Panc1 (cell line): ENCODE data around the gene HOXA4.

Experiments
- POLR2AphosphoS5 ChIP-seq: IDR thresholded peaks from 2 replicates; pipeline ENCODE4 v1.6.1; 2012; ENCODE audit warnings: mild to moderate bottlenecking, low read depth, low read length, moderate library complexity
- SIN3A ChIP-seq: IDR thresholded peaks from 2 replicates; pipeline ENCODE4 v1.6.1; 2012; ENCODE audit warnings: low read depth, mild to moderate bottlenecking, low read length, moderate library complexity, borderline replicate concordance; ENCODE audit not compliant: insufficient read depth
- TCF7L2 ChIP-seq: IDR thresholded peaks from 2 replicates; pipeline ENCODE4 v1.6.1; 2011; ENCODE audit warnings: mild to moderate bottlenecking, low read depth, low read length, inconsistent platforms
- TF ChIP-seq, protein P1 (sequence below), 2 experiments: IDR thresholded peaks; 2 replicates each; pipeline ENCODE4 v1.6.1; 2011 to 2012; ENCODE audit warnings: low read depth in 2 of 2, control low read depth in 1 of 2, low read length in 1 of 2, mild to moderate bottlenecking in 1 of 2, moderate library complexity in 1 of 2; ENCODE audit not compliant: insufficient read depth in 1 of 2
- TF ChIP-seq, protein P2 (sequence below): fragments of 450-650 bp; IDR thresholded peaks from 2 replicates; pipeline ENCODE4 v1.5.1; 2017; ENCODE audit warnings: mild to moderate bottlenecking

DNA sequence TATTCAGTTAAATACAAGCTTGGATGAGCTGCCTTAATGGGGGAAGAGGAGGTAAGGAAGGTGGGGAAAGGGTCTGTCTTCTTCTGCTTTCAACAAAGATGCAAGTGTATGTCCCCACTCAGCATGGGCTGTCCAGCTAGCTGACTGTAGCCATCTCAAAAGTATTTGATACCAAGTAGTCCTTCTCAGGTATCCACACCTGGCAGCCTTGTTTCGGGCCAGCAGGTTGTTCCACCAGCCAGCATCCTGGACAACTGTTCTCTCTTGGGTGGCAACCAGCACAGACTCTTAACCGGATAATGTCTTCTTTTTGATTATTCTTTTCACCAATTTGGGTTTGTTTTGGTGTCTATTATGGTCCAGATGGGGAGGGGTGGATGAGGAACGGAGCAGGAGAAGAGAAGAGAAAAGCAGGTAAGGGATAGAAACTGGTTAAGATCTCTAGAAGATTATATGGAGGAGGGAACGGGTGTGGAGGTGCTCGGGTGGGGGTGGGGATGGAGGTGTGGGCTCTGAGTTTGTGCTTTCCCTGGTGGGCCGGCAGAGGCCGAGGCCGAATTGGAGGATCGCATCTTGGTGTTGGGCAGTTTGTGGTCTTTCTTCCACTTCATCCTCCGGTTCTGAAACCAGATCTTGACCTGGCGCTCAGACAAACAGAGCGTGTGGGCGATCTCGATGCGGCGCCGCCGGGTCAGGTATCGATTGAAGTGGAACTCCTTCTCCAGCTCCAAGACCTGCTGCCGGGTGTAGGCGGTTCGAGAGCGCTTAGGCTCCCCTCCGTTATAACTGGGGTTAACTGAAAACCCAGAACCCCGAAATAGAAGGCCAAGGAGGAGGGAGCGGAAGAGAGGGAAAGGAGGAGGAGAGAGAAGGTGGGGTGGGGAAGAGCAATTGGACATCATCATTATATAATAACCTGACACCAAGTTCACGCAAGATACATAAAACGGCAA, 1.5 kb downstream of the HOXA4 start:
- TF ChIP-seq, protein P1, sequence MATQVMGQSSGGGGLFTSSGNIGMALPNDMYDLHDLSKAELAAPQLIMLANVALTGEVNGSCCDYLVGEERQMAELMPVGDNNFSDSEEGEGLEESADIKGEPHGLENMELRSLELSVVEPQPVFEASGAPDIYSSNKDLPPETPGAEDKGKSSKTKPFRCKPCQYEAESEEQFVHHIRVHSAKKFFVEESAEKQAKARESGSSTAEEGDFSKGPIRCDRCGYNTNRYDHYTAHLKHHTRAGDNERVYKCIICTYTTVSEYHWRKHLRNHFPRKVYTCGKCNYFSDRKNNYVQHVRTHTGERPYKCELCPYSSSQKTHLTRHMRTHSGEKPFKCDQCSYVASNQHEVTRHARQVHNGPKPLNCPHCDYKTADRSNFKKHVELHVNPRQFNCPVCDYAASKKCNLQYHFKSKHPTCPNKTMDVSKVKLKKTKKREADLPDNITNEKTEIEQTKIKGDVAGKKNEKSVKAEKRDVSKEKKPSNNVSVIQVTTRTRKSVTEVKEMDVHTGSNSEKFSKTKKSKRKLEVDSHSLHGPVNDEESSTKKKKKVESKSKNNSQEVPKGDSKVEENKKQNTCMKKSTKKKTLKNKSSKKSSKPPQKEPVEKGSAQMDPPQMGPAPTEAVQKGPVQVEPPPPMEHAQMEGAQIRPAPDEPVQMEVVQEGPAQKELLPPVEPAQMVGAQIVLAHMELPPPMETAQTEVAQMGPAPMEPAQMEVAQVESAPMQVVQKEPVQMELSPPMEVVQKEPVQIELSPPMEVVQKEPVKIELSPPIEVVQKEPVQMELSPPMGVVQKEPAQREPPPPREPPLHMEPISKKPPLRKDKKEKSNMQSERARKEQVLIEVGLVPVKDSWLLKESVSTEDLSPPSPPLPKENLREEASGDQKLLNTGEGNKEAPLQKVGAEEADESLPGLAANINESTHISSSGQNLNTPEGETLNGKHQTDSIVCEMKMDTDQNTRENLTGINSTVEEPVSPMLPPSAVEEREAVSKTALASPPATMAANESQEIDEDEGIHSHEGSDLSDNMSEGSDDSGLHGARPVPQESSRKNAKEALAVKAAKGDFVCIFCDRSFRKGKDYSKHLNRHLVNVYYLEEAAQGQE (IDR thresholded peaks at IDR 0.05; ENCODE audit: insufficient read depth in 1 of 2, low read depth in 2 of 2, low read length in 1 of 2) = no peak
- TF ChIP-seq, protein P2, sequence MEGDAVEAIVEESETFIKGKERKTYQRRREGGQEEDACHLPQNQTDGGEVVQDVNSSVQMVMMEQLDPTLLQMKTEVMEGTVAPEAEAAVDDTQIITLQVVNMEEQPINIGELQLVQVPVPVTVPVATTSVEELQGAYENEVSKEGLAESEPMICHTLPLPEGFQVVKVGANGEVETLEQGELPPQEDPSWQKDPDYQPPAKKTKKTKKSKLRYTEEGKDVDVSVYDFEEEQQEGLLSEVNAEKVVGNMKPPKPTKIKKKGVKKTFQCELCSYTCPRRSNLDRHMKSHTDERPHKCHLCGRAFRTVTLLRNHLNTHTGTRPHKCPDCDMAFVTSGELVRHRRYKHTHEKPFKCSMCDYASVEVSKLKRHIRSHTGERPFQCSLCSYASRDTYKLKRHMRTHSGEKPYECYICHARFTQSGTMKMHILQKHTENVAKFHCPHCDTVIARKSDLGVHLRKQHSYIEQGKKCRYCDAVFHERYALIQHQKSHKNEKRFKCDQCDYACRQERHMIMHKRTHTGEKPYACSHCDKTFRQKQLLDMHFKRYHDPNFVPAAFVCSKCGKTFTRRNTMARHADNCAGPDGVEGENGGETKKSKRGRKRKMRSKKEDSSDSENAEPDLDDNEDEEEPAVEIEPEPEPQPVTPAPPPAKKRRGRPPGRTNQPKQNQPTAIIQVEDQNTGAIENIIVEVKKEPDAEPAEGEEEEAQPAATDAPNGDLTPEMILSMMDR = no peak
- TF ChIP-seq POLR2AphosphoS5 = no peak
- TF ChIP-seq SIN3A = no peak
- TF ChIP-seq TCF7L2 = no peak
